SH-SY5Y (cell line): ENCODE data around the gene ALDH3A1.

ENCODE experiments used
- GATA2 ChIP-seq: IDR thresholded peaks from 2 replicates; pipeline ENCODE4 v1.6.1; 2011; ENCODE audit warnings: mild to moderate bottlenecking, low read depth, low read length
- GATA3 ChIP-seq: IDR thresholded peaks from 2 replicates; pipeline ENCODE4 v1.6.1; 2011; ENCODE audit warnings: low read depth, mild to moderate bottlenecking, low read length, moderate library complexity

GRCh38 chr17:19759568-19760549 lies 11.8 kb upstream of the ALDH3A1 start:
- no peak for TF ChIP-seq GATA3
- no peak for TF ChIP-seq GATA2
